Duodenal mucosa (tissue), 2 donors: Measurements from ENCODE around the gene BRAF.
"Not testable (repeated sequence)": the region's sequence is repeated elsewhere in the genome, so short reads cannot be mapped to it uniquely, and the experiment has no call there.

Experiments used
- H3K27ac ChIP-seq: one replicate; pipeline ENCODE4 v1.7.0; 2013; ENCODE audit warnings: low read depth, low read length
- H3K27me3 ChIP-seq, 2 donors: one replicate each; pipeline ENCODE4 v1.7.0; 2013; ENCODE audit warnings: low read length in 2 of 2, control low read depth in 1 of 2; ENCODE audit not compliant: insufficient read depth in 2 of 2, control insufficient read depth in 1 of 2
- H3K36me3 ChIP-seq, 2 donors: one replicate each; pipeline ENCODE4 v1.7.0; 2013; ENCODE audit warnings: low read length in 2 of 2, control low read depth in 1 of 2; ENCODE audit not compliant: insufficient read depth in 2 of 2, control insufficient read depth in 1 of 2
- H3K4me1 ChIP-seq, 2 donors: one replicate each; pipeline ENCODE4 v1.7.0; 2013; ENCODE audit warnings: low read length in 2 of 2, control low read depth in 1 of 2; ENCODE audit not compliant: insufficient read depth in 2 of 2, control insufficient read depth in 1 of 2
- H3K4me3 ChIP-seq, 2 donors: one replicate each; pipeline ENCODE4 v1.7.0; 2013; ENCODE audit warnings: low read length in 2 of 2, low read depth in 1 of 2
- H3K9ac ChIP-seq, 2 donors: one replicate each; pipeline ENCODE4 v1.7.0; 2013; ENCODE audit warnings: low read length in 2 of 2, low read depth in 1 of 2
- H3K9me3 ChIP-seq, 2 donors: one replicate each; pipeline ENCODE4 v1.7.0; 2013; ENCODE audit warnings: low read length in 2 of 2, control low read depth in 1 of 2; ENCODE audit not compliant: control insufficient read depth in 1 of 2

BRAF gene

GRCh38 chr7:140918236-140918635 is 6.5 kb downstream of the BRAF start:
- H3K4me1 ChIP-seq = peaks cover under 1 to 19% of the 10 kb centered on the region in 2 donors
- H3K27me3 ChIP-seq = no peaks in the 10 kb centered on the region
- no peaks in the 10 kb centered on the region for H3K9me3 ChIP-seq
- H3K9ac ChIP-seq = no peak overlapping the region
- H3K4me3 ChIP-seq = no peak overlapping the region
- no peaks in the 10 kb centered on the region for H3K36me3 ChIP-seq
- H3K27ac ChIP-seq = no peak overlapping the region

GRCh38 chr7:140917258-140917657 is 7.5 kb downstream of the BRAF start:
- Histone ChIP-seq H3K4me3 (no peak overlapping the region), H3K9ac (no peak overlapping the region), H3K9me3 (no peaks in the 10 kb centered on the region), H3K36me3 (no peaks in the 10 kb centered on the region), H3K27ac (no peak overlapping the region), H3K27me3 (no peaks in the 10 kb centered on the region), H3K4me1 (peaks cover 0 to 11% of the 10 kb centered on the region in 2 donors)

- Histone ChIP-seq H3K9me3 (no peaks in the 10 kb centered on the region), H3K9ac (no peak overlapping the region), H3K27ac (no peak overlapping the region), H3K36me3 (no peaks in the 10 kb centered on the region), H3K4me1 (peaks cover 0 to 5% of the 10 kb centered on the region in 2 donors), H3K27me3 (no peaks in the 10 kb centered on the region), H3K4me3 (no peak overlapping the region)
Measured at GRCh38 chr7:140915935-140916555, 8.7 kb downstream of the BRAF start.

- no peaks in the 10 kb centered on the region for H3K27me3 ChIP-seq
- no peaks in the 10 kb centered on the region for H3K4me1 ChIP-seq
- H3K36me3 ChIP-seq = no peaks in the 10 kb centered on the region
- H3K4me3 ChIP-seq = no peak overlapping the region
- H3K9ac ChIP-seq = no peak overlapping the region
- H3K9me3 ChIP-seq = no peaks in the 10 kb centered on the region
- H3K27ac ChIP-seq = no peak overlapping the region
Measured at GRCh38 chr7:140914083-140914482, 10.6 kb downstream of the BRAF start.

- not testable (repeated sequence) for H3K27me3 ChIP-seq, H3K4me1 ChIP-seq
Measured at GRCh38 chr7:140913596-140913928, 11.2 kb downstream of the BRAF start.

GRCh38 chr7:140911746-140912145 is 13.0 kb downstream of the BRAF start:
- Histone ChIP-seq H3K9me3 (no peaks in the 10 kb centered on the region), H3K4me1 (no peaks in the 10 kb centered on the region), H3K27me3 (no peaks in the 10 kb centered on the region), H3K27ac (no peak overlapping the region), H3K9ac (no peak overlapping the region), H3K4me3 (no peak overlapping the region), H3K36me3 (no peaks in the 10 kb centered on the region)

More at GRCh38 chr7:140913596-140913928, 11.2 kb downstream of the BRAF start:
- not testable (repeated sequence) for H3K4me3 ChIP-seq, H3K27ac ChIP-seq, H3K36me3 ChIP-seq, H3K9ac ChIP-seq, H3K9me3 ChIP-seq

- Histone ChIP-seq H3K27me3 (no peaks in the 10 kb centered on the region), H3K9me3 (no peaks in the 10 kb centered on the region), H3K9ac (no peak overlapping the region), H3K4me1 (no peaks in the 10 kb centered on the region), H3K4me3 (no peak overlapping the region), H3K27ac (no peak overlapping the region), H3K36me3 (no peaks in the 10 kb centered on the region)
Measured at GRCh38 chr7:140909476-140910161, 15.1 kb downstream of the BRAF start.

GRCh38 chr7:140908361-140908760 is 16.4 kb downstream of the BRAF start:
- Histone ChIP-seq H3K4me3 (no peak overlapping the region), H3K36me3 (no peaks in the 10 kb centered on the region), H3K9me3 (peaks cover 0 to 4% of the 10 kb centered on the region in 2 donors), H3K27ac (no peak overlapping the region), H3K9ac (no peak overlapping the region), H3K4me1 (no peaks in the 10 kb centered on the region), H3K27me3 (no peaks in the 10 kb centered on the region)

GRCh38 chr7:140903741-140904480 is 20.8 kb downstream of the BRAF start:
- Histone ChIP-seq H3K4me1 (no peaks in the 10 kb centered on the region), H3K36me3 (peaks cover 0 to 3% of the 10 kb centered on the region in 2 donors), H3K9ac (no peak overlapping the region), H3K9me3 (peaks cover 0 to 5% of the 10 kb centered on the region in 2 donors), H3K27me3 (no peaks in the 10 kb centered on the region), H3K4me3 (no peak overlapping the region), H3K27ac (no peak overlapping the region)

GRCh38 chr7:140902303-140902953 is 22.3 kb downstream of the BRAF start:
- Histone ChIP-seq H3K9me3 (peaks cover 0 to 5% of the 10 kb centered on the region in 2 donors), H3K4me3 (no peak overlapping the region), H3K27me3 (no peaks in the 10 kb centered on the region), H3K36me3 (peaks cover 0 to 3% of the 10 kb centered on the region in 2 donors), H3K9ac (no peak overlapping the region), H3K27ac (no peak overlapping the region), H3K4me1 (no peaks in the 10 kb centered on the region)
